Colonic mucosa (tissue), 4 donors: Measurements from ENCODE around the gene TSHZ2. TPM values are rescaled to one million over a fixed set of nuclear protein-coding genes. Genes with fewer than 3 reads are reported as not detected.

Experiments used
- DNase-seq: peaks from one replicate; pipeline ENCODE4 v3.0.0-alpha.2; 2020
- H3K27ac ChIP-seq: fragments of 200-600 bp; one replicate; pipeline ENCODE4 v1.8.0; 2021
- H3K27me3 ChIP-seq: fragments of 200-600 bp; one replicate; pipeline ENCODE4 v1.8.0; 2021
- H3K36me3 ChIP-seq: fragments of 200-600 bp; one replicate; pipeline ENCODE4 v1.8.0; 2021
- H3K4me1 ChIP-seq: fragments of 200-600 bp; one replicate; pipeline ENCODE4 v1.8.0; 2021; ENCODE audit warnings: mild to moderate bottlenecking
- H3K4me3 ChIP-seq: fragments of 200-600 bp; one replicate; pipeline ENCODE4 v1.8.0; 2021
- H3K9ac ChIP-seq, 2 donors: one replicate each; pipeline ENCODE4 v1.7.0; 2013; ENCODE audit warnings: control low read depth in 2 of 2, low read depth in 2 of 2, low read length in 2 of 2
- H3K9me3 ChIP-seq: fragments of 200-600 bp; one replicate; pipeline ENCODE4 v1.8.0; 2021
- intact Hi-C: fragments of 100-400 bp; cut with DNase I; formaldehyde crosslinking; loops from one replicate; pipeline ENCODE4 v1.14.1; 2022
- total RNA-seq, 2 donors: library from RNA; stranded (reverse); fragmentation: NEBNext Ultra II Directional in 1 of 2; extraction: Animal tissue kit (Norgen Biotek cat#: 25700) in 1 of 2; gene quantifications; one replicate each; pipeline ENCODE4 v1.2.1, GENCODE V29; 2021
- TF ChIP-seq, protein P1 (sequence below): fragments of 200-600 bp; IDR thresholded peaks from one replicate; pipeline ENCODE4 v1.8.0; 2022; ENCODE audit warnings: antibody characterized with exemption, mild to moderate bottlenecking
- donor health status: healthy.
- donor health status: DM: no; HTN: no; CAD: no.
- donor health status: DM: no; HTN: no; CAD: no.

TSHZ2 gene
- total RNA-seq, 2 donors from 2014 or later: 2.1 to 3.1 TPM

- Histone ChIP-seq H3K9me3 (no peaks in the 10 kb centered on the region), H3K9ac (no peak overlapping the region), H3K27me3 (no peaks in the 10 kb centered on the region), H3K4me1 (no peaks in the 10 kb centered on the region), H3K27ac (no peak overlapping the region), H3K4me3 (no peak overlapping the region), H3K36me3 (no peaks in the 10 kb centered on the region)
- DNase-seq: no peak
- intact Hi-C loops: loop anchor here (10.0 kb wide), 1 partner anchor 993 kb away; no protein-coding TSS in a partner anchor
- TF ChIP-seq, protein P1, sequence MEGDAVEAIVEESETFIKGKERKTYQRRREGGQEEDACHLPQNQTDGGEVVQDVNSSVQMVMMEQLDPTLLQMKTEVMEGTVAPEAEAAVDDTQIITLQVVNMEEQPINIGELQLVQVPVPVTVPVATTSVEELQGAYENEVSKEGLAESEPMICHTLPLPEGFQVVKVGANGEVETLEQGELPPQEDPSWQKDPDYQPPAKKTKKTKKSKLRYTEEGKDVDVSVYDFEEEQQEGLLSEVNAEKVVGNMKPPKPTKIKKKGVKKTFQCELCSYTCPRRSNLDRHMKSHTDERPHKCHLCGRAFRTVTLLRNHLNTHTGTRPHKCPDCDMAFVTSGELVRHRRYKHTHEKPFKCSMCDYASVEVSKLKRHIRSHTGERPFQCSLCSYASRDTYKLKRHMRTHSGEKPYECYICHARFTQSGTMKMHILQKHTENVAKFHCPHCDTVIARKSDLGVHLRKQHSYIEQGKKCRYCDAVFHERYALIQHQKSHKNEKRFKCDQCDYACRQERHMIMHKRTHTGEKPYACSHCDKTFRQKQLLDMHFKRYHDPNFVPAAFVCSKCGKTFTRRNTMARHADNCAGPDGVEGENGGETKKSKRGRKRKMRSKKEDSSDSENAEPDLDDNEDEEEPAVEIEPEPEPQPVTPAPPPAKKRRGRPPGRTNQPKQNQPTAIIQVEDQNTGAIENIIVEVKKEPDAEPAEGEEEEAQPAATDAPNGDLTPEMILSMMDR: no peak
These were observed 315.3 kb downstream of the TSHZ2 start for GRCh38 chr20:53287357-53288042.

DNA sequence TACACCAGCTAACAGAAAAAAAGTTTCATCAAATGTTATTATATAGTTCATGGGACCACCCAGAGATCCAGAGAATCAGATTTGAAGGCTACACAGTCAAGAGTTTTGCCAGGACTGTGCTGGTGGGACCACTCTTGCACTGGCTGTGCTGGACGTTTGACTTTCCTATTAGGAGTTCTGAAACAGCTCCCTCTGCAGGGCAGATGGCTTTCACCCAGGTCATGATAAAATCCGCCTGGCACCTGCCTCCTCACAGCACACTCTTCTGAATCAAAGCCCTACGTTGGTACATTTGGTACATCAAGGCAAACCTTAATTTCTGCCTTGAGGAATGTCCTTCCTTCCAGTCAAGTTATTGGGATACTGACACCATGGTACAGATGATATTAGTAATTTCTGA, 319.4 kb downstream of the TSHZ2 start:
- Histone ChIP-seq H3K36me3 (no peaks in the 10 kb centered on the region), H3K9me3 (no peaks in the 10 kb centered on the region), H3K9ac (no peak overlapping the region), H3K4me3 (no peak overlapping the region), H3K27me3 (no peaks in the 10 kb centered on the region), H3K27ac (no peak overlapping the region), H3K4me1 (no peaks in the 10 kb centered on the region)
- no peak for DNase-seq
- TF ChIP-seq, protein P1: no peak
- intact Hi-C loops: no loop called here

DNA sequence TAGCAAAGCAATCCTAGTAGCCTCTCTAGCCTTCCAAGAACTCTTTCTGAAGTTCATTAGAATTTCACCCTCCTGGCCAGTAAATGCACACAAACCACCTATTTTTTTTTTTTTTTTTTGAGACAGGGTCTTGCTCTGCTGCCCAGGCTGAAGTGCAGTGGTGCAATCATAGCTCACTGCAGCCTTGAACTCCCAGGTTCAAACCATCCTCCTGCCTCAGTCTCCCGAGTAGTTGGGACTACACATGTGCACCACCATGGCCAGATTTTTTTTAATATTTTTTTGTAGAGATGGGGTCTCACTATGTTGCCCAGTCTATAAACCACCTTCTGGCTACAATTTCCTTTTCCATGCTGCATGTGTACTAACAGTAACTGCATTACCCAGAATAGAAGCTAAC, 320.2 kb downstream of the TSHZ2 start:
- TF ChIP-seq, protein P1: no peak
- no peaks in the 10 kb centered on the region for H3K36me3 ChIP-seq
- H3K9me3 ChIP-seq: no peaks in the 10 kb centered on the region
- H3K27me3 ChIP-seq: no peaks in the 10 kb centered on the region
- H3K9ac ChIP-seq: no peak overlapping the region
- DNase-seq: no peak
- intact Hi-C loops: no loop called here
- no peak overlapping the region for H3K4me3 ChIP-seq
- H3K27ac ChIP-seq: no peak overlapping the region
- H3K4me1 ChIP-seq: no peaks in the 10 kb centered on the region

DNA sequence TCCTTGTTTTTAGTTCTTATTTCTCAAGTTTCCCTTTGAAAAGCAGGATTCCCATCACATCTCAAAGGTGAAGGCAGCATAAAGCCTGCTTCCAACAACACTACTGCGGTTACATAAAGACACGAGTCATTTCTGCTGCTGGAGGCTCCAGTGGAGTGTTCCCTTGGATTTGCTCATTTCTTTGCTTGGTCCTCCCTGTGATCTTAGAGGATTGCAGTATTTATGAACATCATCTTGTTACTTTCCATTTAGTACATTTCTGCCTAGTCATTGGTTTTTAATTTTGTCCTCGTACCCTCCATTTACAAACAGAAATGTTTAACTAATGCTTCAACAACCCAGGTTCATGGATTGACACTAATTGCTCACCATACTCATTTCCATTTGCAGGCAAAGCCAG, 322.6 kb downstream of the TSHZ2 start:
- Histone ChIP-seq H3K4me3 (no peak overlapping the region), H3K27me3 (no peaks in the 10 kb centered on the region), H3K36me3 (no peaks in the 10 kb centered on the region), H3K27ac (no peak overlapping the region), H3K4me1 (no peaks in the 10 kb centered on the region), H3K9ac (no peak overlapping the region), H3K9me3 (no peaks in the 10 kb centered on the region)
- TF ChIP-seq, protein P1: no peak
- no peak for DNase-seq
- intact Hi-C loops: no loop called here

- no peak overlapping the region for H3K9ac ChIP-seq
- H3K27ac ChIP-seq: no peak overlapping the region
- H3K27me3 ChIP-seq: no peaks in the 10 kb centered on the region
- DNase-seq: no peak
- intact Hi-C loops: no loop called here
- TF ChIP-seq, protein P1: no peak
- no peaks in the 10 kb centered on the region for H3K9me3 ChIP-seq
- no peaks in the 10 kb centered on the region for H3K4me1 ChIP-seq
- H3K4me3 ChIP-seq: no peak overlapping the region
- no peaks in the 10 kb centered on the region for H3K36me3 ChIP-seq
These were observed 323.9 kb downstream of the TSHZ2 start for GRCh38 chr20:53296025-53296424.
